A673 (cell line): ENCODE measurements around the gene OLAH.

Experiments
- CTCF ChIP-seq: fragments of 300-800, 200-600 bp; sonication (generic); conservative IDR thresholded peaks from 2 replicates; pipeline ENCODE4 v1.5.1; 2017; ENCODE audit warnings: low read depth, mild to moderate bottlenecking, antibody characterized with exemption, low read length, moderate library complexity, mixed read lengths
- EZH2 ChIP-seq: fragments of 200-600 bp; sonication (generic); IDR thresholded peaks from 2 replicates; pipeline ENCODE4 v1.6.1; 2017; ENCODE audit warnings: borderline replicate concordance, low read depth, mild to moderate bottlenecking, mixed read lengths, antibody characterized with exemption, low read length; ENCODE audit not compliant: poor library complexity, severe bottlenecking

GRCh38 chr10:15120523-15120922 is 76.8 kb downstream of the OLAH start:
- TF ChIP-seq EZH2 (no peak), CTCF (no peak)
